NCI-H1048 (cell line): ENCODE measurements around the gene PDXK.

Source experiments
- DNase-seq: peaks from one replicate; lab custom pipeline; 2025; lab: John Stamatoyannopoulos, UW

Gene PDXK

DNA sequence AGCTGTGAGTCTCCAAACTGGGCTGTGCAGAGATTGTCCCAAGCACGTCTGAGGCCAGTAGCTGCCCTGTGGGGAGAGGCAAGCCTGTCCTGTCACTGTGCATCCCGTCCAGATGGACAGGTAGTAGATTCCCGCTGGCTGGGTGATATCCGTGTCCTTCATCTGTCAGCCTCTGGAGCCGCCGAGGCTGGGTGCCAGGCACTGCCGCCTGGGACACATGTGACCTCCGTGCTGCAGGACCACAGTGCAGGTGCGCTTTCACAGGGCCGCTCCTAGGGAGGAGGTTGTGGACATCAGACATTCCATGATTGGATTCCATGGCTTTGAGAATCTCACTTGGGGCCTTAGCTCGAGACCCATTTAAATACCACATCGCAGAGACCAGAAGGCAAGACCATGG is 4.7 kb downstream of the PDXK start:
- DNase-seq = no peak

- DNase-seq = no peak
Measured at GRCh38 chr21:43726686-43727518, 8.0 kb downstream of the PDXK start.

DNA sequence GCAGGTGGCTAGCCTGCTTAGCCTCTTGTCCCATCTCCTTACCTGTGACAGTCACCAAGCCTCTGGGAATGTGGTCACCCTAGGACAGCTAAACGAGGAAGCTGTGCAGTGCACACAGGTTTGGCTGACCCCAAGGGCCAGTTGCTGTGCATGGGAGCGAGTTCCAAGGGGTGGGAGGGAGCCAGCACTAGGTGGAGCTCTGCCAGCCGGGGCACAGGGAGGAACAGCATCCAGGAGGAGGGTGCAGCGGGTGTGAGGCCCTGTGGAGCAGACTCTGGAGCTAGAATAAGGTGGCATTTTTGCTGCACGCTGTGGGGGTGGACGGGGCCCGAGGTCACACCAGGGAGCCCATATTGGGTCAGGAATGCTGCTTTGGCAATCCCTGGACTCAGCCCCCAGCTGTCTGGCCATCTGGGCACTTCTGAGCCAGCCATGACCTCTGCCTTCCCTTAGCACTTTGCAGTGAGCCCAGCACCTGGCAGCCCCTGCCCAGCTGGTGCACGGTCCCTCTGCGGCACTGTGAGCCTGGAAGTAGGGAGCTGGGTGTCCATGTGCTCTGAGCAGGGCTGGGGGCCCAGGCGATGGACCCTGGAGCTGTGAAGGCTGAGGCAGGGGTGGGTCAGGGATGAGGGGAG is 8.7 kb downstream of the PDXK start:
- DNase-seq = no peak

- DNase-seq = no peak
Measured at GRCh38 chr21:43728154-43728466, 9.2 kb downstream of the PDXK start.

DNA sequence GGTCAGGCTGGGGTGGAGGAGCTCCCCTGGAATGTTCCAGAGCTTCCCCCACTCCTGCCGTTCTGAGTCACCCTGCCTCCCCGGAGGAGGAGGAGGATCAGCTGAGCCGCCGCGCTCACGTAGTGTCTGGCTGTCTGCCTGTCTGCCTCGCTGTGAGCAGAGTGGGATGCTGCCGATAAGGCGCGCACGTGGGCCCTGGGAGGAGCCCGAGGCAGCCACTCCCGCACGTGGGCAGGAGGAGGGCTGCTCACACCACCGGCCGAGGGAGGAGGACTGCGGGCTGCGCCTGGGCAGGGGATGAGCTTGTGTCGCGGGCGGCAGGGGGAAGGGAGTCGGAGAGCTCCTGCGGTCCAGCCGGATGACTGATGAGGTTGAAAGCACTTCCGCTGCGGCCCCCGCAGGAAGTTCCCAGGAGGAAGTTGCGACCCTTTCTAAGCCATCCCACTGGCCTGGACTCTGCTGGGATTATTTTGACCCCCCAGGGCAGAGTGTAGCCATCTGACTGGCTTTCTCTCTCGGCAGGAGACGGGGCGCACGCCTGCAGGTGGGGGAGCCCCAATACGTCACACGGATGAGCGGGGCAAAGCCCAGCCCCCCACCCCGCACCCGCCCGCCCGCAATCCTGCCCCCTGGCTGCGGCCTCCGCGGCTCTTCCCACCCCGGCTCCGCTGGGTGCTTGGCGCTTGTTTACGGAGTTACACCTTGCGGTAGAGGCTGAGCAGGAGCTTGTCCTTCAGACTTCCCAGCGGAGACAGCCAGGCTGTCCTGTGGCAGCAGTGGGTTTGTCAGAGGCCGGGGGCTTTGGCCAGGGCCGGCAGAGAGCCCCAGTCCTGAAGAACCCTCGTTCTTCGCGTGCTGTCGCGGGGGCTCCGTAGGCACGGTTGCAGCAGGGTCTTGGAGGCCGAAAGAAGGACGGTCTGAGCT is 9.8 kb downstream of the PDXK start:
- peak; percentile 53 for DNase-seq

DNA sequence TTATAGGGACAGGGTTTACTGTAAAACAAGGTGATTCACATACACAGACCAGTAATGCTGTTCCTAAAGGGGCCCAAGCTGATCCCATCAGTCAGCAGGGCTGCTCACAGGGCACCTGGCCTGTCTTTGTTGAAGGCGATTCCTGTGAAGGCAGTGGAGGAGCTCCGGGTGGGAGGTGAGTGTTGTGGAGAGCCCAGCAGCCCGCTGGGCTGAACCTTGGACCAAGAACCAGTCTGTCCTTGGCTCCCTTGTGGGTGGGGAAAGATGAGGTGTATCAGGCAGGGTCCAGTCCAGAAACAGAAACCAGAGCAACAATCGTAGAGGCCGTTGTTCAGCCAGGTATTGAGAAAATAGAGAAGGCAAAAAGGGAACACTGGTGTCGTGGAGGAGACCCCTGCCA is 12.5 kb downstream of the PDXK start:
- no peak for DNase-seq

- no peak for DNase-seq
Measured at GRCh38 chr21:43731891-43732711, 13.2 kb downstream of the PDXK start.

GRCh38 chr21:43733060-43733459 is 14.1 kb downstream of the PDXK start:
- DNase-seq = no peak

GRCh38 chr21:43733529-43734071 is 14.7 kb downstream of the PDXK start:
- DNase-seq = no peak

DNA sequence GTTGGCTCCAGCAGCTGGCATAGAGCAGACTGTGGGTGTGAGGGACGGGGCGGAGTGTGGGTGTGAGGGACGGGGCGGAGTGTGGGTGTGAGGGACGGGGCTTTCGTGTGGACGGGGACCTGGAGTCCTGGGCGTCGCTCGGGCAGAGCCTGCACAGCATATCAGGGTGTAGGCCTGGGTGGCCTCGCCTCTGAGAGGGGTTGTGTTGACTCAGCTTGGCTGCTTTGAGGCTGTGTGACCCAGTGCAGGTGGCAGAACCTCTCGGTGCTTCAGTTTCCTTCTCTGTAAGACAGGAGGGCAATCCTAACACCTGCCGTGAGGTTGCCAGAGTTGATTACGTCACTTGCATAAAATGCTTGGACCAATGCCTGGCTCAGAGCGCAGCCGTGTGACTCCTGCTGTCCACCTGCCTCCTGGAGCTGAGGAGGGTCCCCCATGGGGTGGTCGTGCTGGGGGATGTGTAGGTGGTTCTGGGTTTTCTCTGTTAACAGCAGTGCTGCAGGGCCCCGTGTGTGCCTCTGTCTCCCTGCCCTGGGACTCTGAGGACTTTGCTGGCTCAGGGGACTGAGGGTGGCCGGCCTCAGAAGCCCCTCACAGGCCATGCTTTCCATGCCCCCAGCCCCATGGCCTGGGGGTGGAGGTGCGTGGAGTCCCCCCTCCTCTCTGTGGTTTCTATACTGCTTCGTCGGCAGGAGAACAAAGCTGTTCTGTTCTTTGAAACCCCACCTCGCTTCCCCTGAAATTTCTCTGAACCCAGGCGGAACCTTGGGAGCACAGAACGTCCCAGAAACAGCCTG is 15.4 kb downstream of the PDXK start:
- DNase-seq = no peak

GRCh38 chr21:43734928-43735229 is 15.9 kb downstream of the PDXK start:
- no peak for DNase-seq

GRCh38 chr21:43735236-43736091 is 16.5 kb downstream of the PDXK start:
- DNase-seq = no peak

- DNase-seq = no peak
Measured at GRCh38 chr21:43736224-43736883, 17.4 kb downstream of the PDXK start.

DNA sequence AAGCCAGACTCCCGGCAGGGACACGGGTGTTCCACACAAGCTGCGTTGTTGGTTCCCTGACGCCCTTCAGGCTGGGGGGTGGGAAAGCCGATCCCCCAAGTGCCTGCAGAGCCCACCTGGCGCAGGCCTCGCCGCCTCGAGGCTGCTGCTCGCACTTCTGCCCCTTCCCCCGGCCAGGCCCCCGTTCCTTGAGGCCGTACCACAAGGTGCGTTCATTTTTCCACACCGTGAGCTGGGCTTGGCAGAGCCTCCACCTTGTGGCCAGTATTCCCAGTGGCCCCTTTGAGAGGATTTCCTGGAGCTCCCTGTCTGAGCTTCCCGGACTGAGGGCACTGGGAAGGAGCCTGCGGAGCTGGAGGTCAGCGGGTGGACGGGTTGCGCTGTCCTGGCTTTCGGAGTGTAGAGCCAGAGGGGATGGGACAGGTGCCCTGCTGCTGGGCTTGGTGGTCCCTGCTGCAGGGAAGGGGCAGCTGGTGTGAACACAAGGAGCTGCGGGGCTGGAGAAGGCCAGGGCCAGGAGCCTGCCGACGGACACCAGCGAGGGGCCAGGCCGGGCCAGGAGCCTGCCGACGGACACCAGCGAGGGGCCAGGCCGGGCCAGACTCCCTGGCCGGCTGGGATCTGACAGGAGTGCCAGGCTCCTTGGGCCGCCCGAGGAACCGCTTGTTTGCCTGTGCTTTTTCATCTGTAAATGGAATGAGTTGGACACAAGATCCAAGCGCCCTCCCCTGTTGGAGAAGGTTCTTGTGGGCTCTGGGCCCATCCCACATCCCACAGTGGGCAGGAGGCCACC is 18.4 kb downstream of the PDXK start:
- DNase-seq = no peak

DNA sequence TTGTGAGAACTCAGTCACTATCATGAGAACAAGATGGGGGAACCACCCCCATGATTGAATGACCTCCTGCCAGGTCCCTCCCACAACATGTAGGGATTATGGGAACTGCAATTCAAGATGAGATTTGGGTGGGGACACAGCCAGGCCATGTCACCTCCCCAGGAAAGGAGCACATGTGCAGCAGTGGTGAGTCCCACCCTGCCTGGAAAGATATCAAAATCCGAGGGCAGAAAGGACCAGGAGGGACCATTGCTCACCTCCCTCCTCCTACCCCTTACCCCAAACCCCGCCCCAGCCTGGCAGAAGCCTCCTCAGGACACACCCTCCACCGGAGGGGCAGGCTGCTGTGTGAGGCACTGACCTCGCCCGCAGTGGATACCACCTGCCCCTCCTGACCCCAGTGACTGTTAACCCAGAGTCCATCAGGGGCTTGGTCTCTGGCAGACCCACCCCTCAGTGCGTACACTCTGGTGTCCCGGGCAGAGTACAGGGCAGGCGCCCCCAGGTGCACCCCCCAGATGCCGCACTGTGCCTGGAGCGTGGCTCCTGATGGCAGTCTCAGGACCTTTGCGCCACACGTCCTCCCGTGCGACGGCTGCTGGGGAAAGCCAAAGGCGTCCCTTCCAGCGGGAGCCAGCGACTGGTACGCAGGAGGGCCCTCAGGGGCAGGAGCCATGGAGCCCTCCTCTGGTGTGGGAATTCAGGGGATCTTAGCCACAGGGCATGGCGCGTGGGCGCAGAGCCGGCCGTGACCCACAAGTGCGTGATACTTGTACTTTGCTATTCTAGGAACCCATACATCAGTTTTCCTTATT is 20.9 kb downstream of the PDXK start:
- no peak for DNase-seq

GRCh38 chr21:43740497-43741156 is 21.7 kb downstream of the PDXK start:
- DNase-seq = peak; percentile 30

GRCh38 chr21:43741423-43742096 is 22.6 kb downstream of the PDXK start:
- DNase-seq = no peak
